Anterior cingulate cortex (tissue), 58 donors: ENCODE measurements around the gene SIRT6.
A peak's percentile ranks its signal among the peaks of the same experiment; 100 is the strongest.
"Not testable (repeated sequence)": the region's sequence is repeated elsewhere in the genome, so short reads cannot be mapped to it uniquely, and the experiment has no call there.

Experiments
- DNase-seq, 58 donors: peaks; one replicate each; lab custom pipeline; 2025; lab: John Stamatoyannopoulos, UW

The SIRT6 gene

DNA sequence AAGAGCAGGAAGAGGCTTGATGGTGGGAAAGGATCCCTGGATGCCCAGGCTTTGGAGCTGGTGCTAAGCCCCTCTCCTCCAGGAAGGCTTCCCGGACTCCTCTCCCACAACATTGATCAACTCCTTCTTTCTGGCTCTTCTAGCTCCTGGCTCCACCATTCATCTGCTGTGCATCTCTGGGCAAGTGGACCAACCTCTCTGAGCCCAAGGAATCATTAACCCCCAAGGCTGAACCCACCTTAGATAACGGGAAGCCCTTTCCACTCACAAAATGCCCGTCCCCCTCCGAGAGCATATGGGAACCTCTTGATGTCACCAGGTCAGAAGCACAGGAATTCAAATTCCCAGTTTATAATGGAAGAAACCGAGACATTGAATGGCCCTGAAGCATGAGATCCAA, 5.2 kb downstream of the SIRT6 start:
- DNase-seq, result no peak

DNA sequence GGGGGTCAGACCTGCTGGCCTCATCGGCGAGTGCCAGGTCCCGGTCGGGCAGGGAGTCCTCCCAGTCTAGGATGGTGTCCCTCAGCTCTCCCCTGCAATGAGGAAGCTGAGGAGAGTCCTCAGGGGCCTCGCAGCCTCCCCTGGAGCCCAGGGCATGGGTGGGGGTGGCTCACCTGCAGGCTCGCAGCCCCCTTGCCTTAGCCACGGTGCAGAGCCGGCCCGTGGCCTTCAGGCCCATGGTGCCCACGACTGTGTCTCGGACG, 6.8 kb downstream of the SIRT6 start:
- no peak for DNase-seq

- DNase-seq, result no peak
Measured at GRCh38 chr19:4174895-4175668, 7.3 kb downstream of the SIRT6 start.

GRCh38 chr19:4174213-4174894, 8.0 kb downstream of the SIRT6 start:
- no peak for DNase-seq

GRCh38 chr19:4173479-4174212, 8.7 kb downstream of the SIRT6 start:
- no peak for DNase-seq

GRCh38 chr19:4172861-4173473, 9.4 kb downstream of the SIRT6 start:
- DNase-seq, result peak in 5 of 58 donors; percentile 2 to 15 (median 7)

DNA sequence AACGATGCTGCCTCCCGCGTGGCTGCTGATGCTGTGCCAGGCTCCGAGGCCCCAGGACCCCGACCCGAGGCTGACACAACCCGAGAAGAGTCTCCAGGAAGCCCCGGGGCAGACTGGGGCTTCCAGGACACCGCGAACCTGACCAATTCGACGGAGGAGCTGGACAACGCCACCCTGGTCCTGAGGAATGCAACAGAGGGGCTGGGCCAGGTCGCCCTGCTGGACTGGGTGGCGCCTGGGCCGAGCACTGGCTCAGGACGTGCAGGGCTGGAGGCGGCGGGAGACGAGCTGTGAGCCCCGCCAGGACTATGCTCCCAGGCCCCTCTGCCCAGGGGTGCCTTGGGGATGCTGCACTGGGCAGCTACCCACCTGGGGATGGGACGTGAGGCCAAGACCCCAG, 10.7 kb downstream of the SIRT6 start:
- DNase-seq, result no peak

DNA sequence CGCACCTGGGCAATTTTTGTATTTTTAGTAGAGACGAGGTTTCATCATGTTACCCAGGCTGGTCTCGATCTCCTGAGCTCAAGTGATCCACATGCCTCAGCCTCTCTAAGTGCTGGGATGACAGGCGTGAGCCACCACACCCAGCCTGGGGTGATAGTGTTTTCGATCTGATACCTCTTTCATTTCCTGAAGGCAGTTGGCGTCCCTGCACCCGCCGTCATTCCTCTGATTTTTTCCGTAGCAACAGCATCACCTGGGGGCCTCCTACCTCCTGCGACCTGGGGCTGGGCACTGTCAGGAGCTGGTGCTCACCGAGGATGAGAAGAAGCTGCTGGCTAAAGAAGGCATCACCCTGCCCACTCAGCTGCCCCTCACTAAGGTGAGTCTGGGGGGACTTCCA, 18.1 kb downstream of the SIRT6 start:
- no peak for DNase-seq

GRCh38 chr19:4161415-4162077, 20.8 kb downstream of the SIRT6 start:
- DNase-seq, result no peak

DNA sequence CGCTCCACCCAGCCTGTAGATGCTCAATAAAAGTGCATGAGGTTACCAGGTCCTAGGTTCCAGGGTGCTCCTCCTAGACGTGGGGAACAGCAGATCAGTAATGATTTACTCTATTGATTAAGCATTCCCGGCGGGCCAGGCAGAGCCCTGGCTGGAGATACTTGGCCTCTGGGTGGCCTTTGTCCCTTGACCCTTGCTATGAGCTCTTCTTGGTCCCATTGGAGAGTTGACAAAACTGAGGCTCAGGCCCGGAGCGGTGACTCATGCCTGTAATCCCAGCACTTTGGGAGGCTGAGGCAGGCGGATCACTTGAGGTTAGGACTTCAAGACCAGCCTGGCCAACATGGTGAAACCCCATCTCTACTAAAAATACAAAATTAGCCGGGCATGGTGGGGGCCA, 24.4 kb downstream of the SIRT6 start:
- DNase-seq, result not testable (repeated sequence)

- DNase-seq, result no peak
Measured at GRCh38 chr19:4157164-4157563, 25.2 kb downstream of the SIRT6 start.

- no peak for DNase-seq
Measured at GRCh38 chr19:4154571-4155312, 27.6 kb downstream of the SIRT6 start.

DNA sequence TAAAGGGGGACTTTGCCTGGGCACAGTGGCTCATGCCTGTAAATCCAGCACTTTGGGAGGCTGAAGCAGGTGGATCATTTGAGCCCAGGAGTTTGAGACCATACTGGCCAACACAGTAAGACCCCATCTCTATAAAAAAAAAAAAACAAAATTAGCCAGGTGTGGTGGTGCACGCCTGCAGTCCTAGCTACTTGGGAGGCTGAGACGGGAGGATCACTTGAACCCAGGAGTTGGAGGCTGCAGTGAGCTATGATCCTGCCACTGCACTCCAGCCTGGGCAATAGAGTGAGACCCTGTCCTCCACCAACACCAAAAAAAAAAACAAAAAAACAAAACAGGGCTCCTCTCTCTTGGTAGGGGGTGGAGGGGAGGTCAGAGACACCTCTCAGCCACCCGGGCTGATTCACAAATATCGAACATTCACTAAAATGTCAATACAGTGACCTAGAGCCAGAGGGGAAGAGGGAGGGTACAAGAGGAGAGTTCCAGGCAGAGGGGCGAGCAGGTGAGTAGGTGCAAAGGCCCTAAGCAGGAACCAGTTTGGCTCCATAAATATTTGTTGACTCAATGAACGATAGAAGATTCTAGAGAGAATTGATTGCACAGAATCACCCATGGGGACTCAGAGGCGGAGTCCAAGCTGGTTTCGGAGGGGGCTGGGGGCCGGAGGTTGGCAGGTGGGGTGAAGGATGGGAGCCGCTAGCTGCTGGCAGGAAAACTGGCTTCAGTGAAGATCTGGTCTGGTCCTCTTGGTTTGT, 29.9 kb downstream of the SIRT6 start:
- no peak for DNase-seq

DNA sequence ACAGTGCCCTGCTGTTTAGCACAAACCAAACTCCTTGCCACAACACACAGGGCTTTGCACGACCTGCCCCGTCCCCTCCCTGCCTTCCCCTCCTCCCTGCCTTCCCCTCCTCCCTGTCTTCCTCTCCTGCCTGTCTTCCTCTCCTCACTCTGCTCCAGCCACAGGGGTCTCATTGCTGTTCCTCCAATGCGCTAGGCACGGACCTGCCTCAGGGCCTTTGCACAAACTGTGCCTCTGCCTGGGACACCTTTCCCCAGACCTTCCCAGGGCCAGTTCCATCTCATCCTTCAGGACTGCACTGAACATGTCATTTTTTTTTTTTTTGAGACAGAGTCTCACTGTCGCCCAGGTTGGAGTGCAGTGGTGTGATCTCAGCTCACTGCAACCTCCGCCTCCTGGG, 30.7 kb downstream of the SIRT6 start:
- DNase-seq, result no peak

DNA sequence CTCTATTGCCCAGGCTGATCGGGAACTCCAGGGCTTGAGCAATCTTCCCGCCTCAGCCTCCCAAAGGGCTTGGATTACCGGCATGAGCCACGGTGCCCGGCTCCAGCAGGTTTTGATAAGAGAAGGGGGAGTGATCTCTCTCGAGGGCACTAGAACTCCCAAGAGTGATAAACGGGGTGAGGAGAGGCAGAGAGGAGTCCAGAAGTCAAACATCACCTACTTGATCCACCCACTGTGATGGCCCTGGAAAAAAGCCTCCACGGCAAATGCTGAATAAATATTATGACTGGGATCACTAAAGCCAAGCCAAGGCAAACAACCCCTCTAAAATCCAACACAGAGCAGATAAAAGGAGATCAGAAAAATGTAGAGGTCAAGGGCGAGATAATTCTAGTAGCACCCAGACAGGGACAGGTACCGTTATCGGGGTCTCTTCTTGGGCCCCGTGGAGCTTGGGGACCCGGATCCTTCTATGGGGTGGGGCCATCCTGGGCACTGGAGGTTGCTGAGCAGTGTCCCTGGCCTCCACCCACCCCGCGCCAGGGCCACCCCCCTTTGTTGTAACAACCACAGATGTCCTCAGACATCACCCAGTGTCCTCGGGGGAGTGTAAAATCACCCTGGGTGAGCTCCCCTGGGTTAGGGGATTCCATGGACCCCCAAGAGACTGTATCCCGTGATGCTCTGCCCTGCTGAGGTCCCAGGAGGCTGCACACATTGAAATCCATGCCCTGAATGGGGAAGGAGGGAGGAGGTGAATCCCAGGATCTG, 32.7 kb downstream of the SIRT6 start:
- DNase-seq, result no peak

- no peak for DNase-seq
Measured at GRCh38 chr19:4144666-4145249, 37.6 kb downstream of the SIRT6 start.

DNA sequence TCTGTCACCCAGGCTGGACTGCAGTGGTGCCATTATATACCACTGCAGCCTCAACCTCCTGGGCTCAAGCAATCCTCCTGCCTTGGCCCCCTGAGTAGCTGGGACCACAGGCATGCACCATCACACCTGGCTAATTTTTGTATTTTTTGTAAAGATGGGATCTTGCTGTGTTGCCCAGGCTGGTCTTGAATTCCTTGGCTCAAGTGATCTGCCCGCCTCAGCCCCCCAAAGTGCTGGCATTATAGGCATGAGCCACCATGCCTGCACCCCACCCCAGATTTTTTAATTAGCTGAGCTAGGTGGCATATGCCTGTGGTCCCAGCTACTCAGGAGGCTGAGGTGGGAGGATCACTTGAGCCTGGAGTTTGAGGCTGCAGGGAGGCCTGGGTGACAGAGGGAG, 39.4 kb downstream of the SIRT6 start:
- DNase-seq, result not testable (repeated sequence)

DNA sequence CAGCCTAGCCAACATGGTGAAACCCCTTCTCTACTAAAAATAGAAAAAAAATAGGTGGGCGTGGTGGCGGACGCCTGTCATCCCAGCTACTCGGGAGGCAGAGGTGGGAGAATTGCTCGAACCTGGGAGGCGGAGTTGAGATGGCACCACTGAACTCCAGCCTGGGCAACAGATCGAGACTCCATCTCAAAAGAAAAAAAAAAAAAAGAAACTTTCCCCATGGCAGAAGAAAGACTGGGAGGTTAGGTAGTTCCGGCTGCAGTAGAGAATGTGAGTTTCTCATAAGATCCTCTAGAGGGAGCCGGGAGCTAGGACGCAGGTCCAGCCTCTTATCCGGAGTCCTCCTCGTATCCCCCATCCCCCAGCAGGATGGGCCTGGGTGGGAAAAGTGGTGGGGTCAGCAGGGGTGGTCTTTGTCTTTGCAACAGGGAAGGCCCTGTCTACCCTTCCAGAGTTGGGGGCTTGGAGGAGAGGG, 42.1 kb downstream of the SIRT6 start:
- peak in 11 of 58 donors; percentile 3 to 33 (median 12) for DNase-seq
